ENCODE measurements around the gene ASXL1.
"Not testable (repeated sequence)": the region's sequence is repeated elsewhere in the genome, so short reads cannot be mapped to it uniquely, and the experiment has no call there.

The ASXL1 gene

DNA sequence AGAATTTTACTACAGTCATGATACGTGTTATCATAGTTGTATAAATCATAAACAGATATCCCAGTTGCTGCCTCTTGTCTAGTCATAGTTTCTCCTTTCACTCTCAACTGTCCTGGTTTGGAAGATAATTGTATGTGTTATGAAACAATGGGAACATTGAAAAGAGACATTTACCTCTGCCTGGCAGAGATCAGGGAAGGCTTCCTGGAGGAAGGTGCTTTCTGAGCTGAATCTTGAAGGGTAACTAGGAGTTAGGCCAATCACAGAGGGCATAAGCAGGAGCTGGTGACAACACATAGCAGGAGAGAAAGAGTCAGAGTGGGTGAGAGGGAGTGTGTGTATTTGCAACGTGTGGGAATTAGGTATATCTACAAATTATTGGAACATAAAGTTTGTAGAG lies 5.4 kb downstream of the ASXL1 start:
- no peak for DNase-seq

DNA sequence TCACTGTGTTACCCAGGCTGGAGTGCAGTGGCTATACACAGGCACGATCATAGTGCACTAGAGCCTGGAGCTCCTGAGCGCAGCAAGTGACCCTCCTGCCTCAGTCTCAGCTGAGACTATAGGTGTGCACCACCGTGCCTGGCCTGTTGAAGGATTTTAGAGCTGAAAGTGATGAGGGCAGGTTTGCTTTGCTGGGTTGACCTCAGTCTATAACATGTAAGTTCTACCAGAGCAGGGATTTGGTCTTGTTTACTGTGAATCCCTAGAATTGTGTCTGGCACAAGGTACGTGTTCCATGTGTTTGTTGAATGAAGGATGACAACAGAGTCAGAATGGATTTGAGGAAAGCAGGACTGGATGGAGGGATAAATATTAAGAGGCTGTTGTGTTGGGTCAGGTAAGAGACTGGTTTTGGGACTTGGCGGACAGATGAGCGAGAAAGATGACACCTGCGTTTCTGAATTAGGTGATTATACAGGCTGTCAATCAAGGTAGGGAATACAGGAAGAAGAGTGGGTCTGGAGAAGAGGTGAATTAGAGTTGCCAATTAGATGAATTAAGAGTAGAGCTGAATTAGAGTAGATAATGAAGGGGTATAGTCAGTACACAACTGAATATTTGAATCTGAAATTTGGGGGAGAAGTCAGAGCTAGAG lies 6.5 kb downstream of the ASXL1 start:
- DNase-seq, result no peak

DNA sequence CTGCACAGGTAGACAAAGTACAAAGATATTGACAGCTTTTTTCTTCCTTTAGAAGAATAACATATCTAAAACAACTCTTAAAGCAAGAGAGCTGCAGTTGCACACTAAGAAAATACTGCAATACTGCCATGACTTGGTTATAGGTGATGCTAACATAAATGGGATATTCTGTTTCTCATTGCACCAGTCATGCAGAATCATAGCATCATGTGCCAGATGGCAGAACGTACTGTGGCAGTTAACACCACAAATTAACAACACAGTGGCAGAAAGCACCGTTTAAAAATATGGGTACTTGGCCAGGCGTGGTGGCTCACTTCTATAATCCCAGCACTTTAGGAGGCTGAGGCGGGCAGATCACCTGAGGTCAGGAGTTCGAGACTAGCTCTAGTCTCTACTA lies 7.4 kb downstream of the ASXL1 start:
- no peak for DNase-seq

DNA sequence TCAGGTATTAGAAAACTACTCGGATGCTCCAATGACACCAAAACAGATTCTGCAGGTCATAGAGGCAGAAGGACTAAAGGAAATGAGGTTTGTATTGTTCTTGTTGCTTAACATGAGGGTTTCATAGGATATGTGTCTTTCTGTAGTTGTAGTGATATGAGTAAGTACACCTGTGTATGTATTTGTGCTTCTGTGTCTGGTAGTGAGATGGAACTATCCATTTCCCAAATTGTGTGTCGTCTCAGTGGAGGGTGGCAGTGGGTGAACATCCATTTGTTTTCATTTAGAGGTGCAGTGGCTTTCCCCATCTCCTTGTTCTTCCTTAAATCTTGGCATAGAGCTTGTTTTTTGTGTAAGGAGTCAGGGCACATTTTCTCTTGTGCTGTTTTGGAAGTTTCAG lies 8.2 kb downstream of the ASXL1 start:
- no peak for DNase-seq

DNA sequence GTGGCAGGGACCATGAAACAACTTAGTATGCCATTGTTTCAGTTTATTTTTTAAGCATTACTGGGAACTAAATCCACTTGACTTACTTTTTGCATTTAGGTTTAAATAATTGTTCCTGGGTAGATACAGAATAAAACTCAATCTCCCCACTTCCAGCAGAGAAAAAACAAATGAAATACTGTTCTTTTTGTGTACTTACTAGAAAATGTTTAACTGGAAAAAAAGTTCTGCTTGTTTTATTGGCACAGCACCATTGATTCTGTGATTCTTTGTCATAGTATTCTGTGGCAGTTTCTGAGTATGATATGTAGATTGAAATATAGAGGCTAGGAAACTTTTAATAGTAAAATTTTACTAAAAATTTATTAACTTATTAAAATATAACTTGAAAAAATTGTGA lies 10.2 kb downstream of the ASXL1 start:
- no peak for DNase-seq

DNA sequence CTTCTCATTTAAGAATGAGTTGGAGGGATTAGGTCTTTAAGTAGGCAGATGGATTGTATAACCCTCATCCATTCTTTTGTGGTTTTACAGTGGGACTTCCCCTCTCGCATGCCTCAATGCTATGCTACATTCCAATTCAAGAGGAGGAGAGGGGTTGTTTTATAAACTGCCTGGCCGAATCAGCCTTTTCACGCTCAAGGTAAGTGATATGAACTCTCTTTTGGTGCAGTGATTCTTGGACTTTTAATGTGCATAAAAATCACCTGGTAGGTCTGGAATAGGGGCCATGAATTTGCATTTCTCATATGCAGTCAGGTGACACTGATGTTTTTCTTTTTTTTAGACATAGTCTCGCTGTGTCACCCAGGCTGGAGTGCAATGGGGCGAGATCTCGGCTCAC lies 10.8 kb downstream of the ASXL1 start:
- no peak for DNase-seq

DNA sequence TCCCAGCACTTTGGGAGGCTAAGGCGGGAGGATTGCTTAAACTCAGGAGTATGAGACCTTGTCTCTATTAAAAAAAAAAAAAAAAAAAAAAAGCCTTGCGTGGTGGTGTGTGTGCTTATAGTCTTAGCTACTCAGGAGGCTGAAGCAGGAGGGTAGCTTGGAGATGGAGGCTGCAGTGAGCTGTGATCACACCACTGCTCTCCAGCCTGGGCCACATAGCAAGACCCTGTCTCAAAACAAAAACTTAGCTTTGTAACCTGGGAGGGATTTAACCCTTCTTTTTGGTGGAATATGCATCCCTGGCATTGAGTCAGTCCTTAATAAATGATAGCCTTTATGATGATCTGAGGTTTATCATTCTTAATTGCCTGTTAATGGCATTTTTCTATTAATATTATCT lies 12.8 kb downstream of the ASXL1 start:
- no peak for DNase-seq

DNA sequence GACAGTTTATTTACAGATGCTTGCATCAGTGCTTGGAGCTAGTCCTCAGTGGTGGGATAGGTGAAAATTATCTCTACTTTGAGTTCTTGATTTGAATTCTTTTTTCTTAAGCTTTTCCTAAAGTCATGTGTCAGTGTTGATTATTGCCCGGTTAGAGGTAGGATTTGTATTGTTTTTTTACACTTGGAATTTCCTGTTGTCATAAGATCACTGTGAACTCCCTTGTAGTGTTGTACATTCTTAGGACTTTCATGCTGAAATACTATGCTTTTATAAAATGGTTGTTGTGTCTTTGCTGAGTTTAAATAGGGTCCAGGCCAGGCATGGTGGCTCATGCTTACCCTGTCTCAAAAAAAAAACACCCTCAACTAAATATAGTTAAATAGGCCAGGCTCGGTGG lies 20.3 kb downstream of the ASXL1 start:
- DNase-seq, result no peak

DNA sequence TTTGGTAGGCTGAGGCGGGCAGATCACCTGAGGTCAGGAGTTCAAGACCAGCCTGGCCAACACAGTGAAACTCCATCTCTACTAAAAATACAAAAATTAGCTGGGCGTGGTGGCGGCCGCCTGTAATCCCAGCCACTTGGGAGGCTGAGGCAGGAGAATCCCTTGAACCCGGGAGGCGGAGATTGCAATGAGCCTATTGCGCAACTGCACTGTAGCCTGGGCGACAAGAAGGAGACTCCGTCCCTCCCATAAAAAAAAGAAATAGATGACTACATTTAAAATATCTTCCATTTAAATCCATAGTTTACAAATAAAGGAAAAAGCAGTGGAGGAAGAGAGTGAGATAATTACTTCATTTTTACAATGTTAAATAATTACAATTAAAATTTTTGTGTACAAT lies 21.9 kb downstream of the ASXL1 start:
- not testable (repeated sequence) for DNase-seq

DNA sequence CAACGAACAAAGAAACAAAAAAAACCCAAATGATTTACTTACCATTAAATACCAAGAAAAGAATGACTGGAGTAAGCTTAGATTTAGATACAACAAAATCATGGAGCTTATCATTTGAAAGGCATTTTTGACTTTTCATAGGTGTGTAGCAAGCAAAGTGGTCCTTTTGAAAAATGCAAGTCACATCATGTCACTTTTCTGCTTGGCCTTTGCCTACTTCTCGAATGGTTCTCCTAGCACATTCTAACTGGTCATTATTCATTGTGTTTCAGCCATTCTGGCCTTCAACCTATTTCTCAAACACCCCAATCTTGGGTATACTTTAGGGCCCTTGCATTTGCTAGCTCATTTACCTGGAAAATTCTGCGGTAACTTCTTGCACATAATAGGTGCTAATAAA lies 22.6 kb downstream of the ASXL1 start:
- DNase-seq, result no peak

DNA sequence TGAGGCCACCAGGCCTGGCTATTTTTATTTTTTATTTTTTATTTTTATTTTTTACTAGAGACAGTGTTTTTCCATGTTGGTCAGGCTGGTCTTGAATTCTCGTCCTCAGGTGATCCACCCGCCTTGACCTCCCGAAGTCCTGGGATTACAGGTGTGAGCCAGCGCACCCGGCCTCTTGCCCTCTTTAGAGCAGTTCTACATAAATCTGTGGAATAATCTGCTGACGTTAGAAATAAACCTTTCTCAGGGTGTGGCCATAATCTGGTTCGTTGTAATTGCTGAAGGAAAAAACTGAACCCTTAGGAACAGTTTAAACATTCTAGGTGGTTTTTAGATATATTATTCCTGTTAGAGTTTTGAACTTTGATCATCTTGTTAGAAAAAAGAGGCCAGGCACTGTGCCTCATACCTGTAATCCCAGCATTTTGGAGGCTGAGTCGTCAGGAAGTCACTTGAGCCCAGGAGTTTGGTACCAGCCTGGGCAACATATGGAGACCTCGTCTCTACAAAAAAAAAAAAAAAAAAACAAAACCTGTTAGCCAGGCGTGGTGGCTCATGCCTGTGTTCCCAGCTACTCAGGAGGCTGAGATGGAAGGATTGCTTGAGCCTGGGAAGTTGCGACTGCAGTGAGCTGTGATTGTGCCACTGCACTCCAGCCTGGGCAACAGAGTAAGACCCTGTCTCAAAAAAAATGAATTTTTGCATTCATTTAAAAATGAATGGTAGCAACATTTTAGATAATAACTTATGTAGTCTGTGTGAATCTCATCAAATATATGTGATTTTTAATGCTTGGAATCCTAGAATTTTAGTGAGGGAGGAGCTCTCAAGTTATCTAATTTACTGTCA lies 24.2 kb downstream of the ASXL1 start:
- DNase-seq, result no peak

DNA sequence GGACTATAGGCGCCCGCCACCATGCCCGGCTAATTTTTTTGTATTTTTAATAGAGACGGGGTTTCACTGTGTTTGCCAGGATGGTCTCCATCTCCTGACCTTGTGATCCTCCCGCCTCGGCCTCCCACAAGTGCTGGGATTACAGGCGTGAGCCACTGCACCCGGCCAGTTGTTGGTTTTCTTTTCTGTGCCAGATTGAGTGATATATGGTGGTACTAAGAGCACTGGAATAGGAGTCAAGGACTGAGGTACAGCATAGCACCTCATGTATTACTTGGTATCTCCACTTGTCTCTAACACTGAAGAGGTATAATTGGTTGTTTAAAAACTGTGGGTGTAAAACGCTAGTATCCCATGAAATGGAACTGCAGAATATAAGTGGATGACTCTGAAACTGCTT lies 25.3 kb downstream of the ASXL1 start:
- not testable (repeated sequence) for DNase-seq

DNA sequence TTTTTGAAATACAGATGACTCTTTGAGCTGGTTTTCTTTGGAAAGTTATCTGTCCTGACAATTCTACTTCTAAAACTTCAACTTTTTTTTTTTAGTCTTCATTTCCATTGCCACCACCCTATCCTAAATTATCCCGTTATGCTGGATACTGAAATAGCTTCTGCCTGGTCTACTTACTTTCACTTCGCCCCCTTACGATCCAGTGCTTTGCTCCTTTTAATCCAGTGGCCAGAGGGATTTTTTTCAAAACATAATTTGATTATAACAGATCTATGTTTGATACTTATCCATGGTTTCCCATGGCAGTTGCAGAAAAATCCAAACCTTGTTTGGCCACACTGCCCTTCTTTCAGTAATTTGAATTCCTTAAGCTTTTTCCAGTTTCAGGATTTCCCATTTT lies 27.4 kb downstream of the ASXL1 start:
- DNase-seq, result no peak

DNA sequence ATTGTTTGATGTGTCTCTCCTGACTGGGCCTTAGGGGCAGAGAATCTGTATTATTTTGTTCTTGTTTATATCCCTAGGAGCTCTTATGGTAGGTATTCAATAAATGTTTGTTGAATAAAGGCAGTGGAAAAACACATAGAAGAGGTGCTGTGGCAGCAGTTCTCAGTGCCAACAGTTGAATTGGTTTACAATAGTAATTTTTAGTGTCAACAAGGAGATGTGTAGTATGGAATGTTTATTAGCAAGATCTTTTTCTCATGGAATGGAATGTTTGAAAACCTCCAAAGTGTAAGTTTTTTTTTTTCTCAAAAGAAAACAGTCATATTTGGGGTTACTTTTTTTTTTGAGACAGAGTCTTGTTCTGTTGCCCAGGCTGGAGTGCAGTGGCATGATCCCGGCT lies 28.0 kb downstream of the ASXL1 start:
- DNase-seq, result no peak

DNA sequence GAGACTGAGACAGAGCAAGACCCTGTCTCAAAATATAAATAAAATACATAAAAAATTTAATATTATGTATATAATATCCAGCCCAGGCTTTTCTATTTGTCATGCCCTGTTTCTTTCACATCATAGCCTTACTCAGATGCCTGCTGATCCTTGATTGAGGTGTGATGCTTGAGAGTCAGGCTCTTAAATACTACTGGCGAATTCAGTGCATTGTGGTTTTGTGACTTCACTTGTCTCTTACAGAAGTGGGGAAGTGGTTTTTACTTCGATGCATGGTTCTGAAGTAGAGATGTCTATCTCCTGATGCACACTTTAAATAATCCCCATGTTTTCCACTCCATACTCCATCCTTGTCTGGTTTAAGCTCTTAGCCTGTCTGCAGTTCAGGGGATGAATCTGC lies 29.1 kb downstream of the ASXL1 start:
- no peak for DNase-seq

DNA sequence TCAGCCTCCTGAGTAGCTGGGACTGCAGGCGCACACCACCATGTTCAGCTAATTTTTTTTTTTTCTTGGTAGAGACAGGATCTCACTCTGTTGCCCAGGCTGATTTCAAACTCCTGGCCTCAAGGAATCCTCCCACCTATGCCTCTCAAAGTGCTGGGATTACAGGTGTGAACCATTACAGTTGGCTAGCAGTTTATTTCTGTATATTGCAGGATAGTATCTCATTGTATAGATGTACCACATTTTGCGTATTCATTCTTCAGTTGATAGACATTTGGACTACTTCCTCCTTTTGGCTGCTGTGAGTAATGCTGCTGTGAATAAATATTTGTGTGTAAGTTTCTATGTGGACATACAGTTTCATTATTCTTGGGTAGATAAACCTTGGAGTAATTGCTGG lies 32.9 kb downstream of the ASXL1 start:
- DNase-seq, result no peak

DNA sequence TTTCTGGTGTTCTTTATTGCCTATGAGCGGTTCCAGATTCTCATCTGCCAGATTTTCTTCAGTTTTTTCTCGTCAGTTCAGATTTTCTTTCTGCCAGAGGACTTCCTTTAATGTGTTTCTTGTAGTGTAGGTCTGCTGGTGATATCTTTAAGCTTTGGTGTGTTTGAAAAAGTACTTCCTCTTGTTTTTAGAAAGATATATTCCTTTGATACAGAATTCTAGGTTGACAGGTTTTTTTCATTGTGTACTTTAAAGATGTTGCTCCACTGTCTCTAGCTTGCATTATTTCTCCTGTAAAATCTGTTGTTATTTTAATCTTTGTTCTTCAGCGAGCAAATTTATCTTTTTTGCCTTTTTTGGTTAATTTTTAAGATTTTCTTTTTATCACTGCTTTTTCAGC lies 36.9 kb downstream of the ASXL1 start:
- DNase-seq, result no peak

DNA sequence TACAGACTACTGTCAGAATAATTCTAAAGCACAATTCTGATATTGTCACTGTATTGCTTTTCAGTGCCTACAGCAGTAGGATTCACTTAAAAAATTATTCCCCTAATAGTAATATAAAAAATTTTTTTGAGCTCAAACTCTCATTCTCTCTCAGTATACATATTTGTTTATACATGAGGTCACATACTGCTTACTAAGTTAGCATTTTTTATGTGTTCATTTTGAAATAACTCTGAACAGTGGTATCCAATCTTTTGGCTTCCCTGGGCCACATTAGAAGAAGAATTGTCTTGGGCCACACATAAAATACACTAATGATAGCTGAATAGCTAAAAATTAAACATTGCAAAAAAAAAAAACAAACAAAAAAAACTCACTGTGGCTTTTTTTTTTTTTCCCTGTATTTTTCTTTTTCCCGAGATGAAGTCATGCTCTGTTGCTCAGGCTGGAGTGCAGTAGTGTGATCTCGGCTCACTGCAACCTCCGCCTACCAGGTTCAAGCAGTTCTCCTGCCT lies 38.6 kb downstream of the ASXL1 start:
- DNase-seq, result no peak

DNA sequence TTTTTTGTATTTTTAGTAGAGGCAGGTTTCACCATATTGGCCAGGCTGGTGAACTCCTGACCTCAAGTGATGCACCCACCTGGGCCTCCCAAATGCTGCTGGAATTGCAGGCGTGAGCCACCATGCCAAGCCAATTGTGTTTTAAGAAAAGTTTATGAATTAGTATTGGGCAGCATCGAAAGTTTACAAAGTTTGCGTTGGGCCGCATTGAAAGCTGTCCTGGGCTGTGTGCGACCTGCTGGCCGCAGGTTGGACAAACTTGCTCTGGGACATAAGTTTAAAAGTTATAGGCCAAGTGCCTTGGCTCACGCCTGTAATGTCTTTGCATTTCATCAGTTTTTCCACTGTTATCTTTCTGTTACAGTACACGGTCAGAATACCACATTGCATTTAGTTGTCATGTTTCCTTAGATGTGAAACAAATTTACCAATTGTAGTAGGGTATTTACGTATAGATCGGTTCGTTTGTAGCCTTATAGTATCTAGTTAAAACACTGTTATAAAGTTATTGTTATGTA lies 39.5 kb downstream of the ASXL1 start:
- DNase-seq, result no peak

DNA sequence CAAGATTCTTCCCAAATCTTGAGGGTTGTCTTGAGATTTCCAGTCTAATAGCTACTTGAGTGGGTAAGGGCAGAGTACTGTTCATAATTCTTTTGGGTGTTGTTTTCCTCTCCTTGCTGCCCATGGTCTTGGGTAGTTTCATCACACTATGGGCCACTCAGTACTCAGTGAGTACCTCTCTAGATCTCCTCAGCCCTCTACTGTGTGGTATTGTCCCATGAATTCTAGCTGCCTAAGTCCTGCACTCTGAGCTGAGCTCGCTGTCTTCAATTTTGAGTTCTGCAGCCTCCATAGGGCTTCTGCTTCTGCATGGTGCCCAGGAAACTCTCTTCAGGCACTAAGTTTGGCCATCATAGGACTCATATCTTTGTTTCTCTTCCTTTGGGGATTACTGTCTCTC lies 42.3 kb downstream of the ASXL1 start:
- DNase-seq, result no peak

DNA sequence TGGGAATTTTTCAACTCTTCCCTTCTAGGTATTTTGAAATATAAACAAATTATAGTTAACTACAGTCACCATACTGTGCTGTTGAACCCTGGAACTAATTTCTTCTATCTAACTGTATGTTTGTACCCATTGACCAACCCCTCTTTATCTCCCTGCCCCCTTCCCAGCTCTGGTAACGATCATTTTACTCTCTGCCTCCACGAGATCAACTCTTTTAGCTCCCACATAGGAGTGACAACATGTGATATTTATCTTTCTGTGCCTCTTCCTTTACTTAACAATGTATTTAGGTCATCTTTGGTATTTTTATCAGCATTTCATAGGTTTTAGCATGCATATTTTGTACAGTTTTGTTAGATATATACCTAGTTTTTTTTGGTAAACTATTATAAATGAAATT lies 45.9 kb downstream of the ASXL1 start:
- no peak for DNase-seq

DNA sequence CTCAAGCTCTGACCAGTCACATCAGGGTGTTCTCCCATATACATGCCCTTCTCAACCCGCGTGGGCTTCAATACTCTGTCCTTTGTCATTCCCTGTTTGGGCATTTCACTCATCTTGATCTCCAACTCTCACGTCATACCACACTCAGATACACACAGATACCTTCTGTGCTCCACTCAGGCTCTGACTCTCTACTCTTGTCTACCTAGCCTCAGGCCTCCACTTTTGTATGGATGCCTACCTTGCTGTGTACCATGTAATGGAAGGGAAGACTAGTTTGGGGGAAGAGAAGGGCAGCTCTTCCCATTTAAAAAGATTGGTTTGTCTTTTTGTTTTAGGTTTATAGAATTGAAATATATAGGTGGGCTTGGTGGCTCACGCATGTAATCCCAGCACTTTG lies 48.6 kb downstream of the ASXL1 start:
- no peak for DNase-seq

DNA sequence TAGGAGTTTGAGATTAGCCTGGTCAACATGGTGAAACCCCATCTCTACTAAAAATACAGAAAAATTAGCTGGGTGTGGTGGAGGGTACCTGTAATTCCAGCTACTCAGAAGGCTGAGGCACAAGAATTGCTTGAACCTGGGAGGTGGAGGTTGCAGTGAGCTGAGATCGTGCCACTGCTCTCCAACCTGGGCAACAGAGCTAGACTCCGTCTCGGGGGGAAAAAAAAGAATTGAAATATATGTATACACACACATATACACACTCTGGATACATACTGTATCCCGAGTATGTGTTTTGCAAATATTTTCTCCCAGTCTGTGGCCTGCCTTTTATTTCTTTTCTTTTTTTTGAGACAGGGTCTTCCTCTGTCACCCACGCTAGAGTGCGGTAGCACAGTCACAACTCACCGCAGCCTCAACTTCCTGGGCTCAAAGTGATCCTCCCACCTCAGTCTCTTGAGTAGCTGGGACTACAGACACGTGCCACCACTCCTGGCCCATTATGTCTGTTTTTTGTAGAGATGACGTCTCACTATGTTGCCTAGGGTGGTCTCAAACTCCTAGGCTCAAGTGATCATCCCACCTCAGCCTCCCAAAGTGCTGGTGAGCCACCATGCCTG lies 49.1 kb downstream of the ASXL1 start:
- not testable (repeated sequence) for DNase-seq

Measured in right hindlimb (tissue), 1 donor.